CD4-positive, alpha-beta T cell treated with Interleukin-17A for 4 hours (primary cell): ENCODE measurements around the gene MGP.
A peak's percentile ranks its signal among the peaks of the same experiment; 100 is the strongest.

ENCODE experiments used
- DNase-seq: peaks from one replicate; pipeline ENCODE4 v3.0.0-alpha.2; 2020; ENCODE audit warnings: mixed read lengths

Gene MGP

GRCh38 chr12:14854586-14855183 lies 31.0 kb downstream of the MGP start:
- DNase-seq, result no peak

DNA sequence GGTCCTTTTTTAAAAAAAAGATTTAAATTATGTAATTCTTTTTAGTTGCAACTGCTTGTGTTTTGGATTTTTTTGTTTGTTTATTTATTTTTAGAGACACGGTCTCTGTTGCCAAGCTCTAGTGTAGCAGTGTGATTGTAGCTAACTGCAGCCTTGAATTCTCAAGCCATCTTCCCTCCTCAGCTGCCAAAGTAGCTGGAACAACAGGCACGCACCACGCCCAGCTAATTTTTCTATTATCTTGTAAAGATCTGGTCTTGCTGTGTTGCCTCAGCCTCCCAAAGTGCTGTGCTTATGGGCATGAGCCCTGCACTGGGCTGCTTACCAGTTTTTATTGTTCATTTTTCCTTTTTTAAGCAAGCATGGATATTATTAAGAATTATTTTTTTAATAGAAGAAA lies 31.7 kb downstream of the MGP start:
- no peak for DNase-seq

GRCh38 chr12:14852880-14853279 lies 32.8 kb downstream of the MGP start:
- no peak for DNase-seq

GRCh38 chr12:14850929-14851663 lies 34.6 kb downstream of the MGP start:
- DNase-seq, result no peak

DNA sequence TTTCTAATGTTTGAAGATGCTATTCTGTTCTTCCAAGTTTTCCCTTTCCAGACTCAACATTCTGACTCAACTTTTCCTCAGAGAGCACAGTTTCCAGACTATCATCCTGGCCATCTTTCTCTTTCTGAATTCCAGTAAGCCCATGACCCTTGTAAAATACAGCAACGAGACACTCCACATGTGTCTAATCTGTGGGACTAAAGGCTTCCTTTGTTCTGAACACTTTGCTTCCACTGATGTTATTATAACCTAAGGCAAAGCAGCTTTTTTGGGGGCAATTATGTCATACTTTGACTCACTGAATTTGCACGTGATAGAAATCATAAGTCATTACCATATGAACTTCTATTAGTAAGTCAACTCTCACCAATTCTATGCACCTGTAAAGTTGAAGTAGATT lies 36.0 kb downstream of the MGP start:
- no peak for DNase-seq

- DNase-seq, result no peak
Observed at GRCh38 chr12:14846876-14847580, 38.6 kb downstream of the MGP start.

- no peak for DNase-seq
Observed at GRCh38 chr12:14846042-14846587, 39.5 kb downstream of the MGP start.

DNA sequence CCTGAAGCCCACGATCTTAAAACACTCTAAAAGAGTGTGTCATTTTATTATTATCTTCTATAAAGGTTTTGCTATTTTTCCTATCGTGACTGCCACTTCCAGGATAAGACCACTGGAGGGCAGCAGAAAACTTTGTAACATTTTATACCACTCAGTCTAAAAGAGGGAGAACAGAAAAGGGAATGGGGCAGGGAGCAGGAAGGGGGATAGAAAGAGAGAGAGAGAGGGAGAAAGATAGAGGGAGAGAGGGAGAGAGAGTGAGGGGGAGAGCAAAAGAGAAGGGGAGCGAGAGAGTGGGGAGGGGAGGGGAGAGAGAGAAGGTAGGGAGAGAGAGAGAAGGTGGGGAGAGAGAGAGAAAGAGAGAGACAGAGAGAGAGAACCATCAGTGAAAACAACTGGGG lies 40.3 kb downstream of the MGP start:
- peak; percentile 62 for DNase-seq

DNA sequence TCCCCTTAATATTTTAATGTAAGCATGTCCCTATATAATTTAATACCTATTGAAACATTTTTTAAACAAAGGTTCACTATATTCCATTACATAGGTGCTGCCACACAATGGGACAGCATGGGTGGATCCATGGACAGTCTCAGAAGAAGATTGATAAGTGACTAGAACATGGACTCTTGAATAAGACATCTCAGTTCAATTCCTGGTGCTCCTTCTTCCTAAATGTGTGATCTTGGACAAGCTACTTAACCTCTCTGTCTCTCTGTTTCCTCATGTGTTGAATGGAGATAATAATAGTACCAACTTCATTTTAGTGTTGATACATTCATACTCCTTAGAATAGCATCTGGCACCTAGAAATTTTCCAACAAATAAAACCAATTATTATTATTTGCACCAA lies 41.3 kb downstream of the MGP start:
- DNase-seq, result no peak

DNA sequence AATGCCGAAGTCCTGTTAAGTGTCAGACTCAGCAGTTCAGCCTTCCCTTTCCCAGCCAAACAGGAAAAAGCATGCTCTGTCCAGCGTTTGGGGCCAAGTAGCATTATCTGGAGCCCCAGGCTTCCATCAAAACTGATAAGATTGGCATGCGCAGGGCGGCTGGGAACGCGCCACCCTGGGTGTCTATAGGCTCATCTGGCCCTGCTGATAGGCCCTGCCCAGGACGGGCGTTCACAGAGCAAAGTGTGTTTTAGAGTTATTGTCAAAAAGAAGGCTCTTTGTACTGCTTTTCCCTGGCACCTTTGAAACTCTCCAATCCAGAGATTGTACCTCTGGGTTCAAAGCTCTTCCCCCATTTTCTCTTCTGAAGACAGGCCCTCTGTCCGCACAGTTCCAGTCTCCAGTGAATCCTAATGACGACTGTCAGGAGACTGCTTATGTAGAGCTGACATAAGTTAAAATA lies 42.2 kb downstream of the MGP start, which contains the start of gene ART4:
Gene ART4, minus strand, starts transcription at position 102 of the 463 bp plus-strand sequence. CDS start 413 bp downstream, outside the sequence.
- DNase-seq, result no peak

DNA sequence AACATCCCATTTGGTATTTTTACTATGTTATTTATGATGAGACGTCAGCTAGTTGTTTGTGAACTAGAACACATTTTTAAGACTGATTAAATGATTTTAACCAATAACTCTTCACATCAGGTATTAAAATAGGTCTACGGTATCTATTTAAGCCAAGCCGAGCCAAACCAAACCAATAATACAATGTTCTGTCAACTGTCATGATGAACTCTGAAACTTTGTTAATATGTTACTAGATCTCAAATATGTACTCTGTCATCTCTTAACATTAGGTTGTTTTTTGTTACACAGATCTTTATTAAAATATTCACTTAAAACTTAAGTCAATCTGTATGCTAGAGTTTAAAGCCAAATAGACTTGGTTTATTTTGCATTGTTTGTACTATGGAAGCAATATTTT lies 43.3 kb downstream of the MGP start:
- DNase-seq, result no peak

DNA sequence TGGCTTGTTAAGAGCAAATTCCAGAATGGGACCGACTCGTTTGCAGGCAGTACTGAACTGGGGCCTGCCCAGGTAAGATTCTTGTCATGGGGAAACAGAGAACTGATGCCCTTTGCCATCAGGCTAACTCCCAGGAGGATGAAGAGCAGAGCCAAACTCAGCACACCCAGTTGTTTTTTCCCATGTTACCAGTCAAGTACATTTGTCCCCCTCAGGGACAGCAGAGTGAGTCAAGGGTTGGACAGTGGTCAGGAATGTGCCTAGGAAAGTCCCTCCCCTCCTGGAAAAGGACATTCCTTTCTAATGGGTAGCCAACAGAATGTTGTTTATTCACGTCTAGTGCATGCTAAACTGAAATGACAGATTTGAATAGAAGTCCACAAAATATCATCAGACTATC lies 43.9 kb downstream of the MGP start:
- DNase-seq, result no peak

- no peak for DNase-seq
Observed at GRCh38 chr12:14840616-14841015, 45.0 kb downstream of the MGP start.

GRCh38 chr12:14839262-14839661 lies 46.4 kb downstream of the MGP start:
- no peak for DNase-seq

- no peak for DNase-seq
Observed at GRCh38 chr12:14836336-14837210, 49.1 kb downstream of the MGP start.

- DNase-seq, result no peak
Observed at GRCh38 chr12:14834509-14834908, 51.1 kb downstream of the MGP start.

DNA sequence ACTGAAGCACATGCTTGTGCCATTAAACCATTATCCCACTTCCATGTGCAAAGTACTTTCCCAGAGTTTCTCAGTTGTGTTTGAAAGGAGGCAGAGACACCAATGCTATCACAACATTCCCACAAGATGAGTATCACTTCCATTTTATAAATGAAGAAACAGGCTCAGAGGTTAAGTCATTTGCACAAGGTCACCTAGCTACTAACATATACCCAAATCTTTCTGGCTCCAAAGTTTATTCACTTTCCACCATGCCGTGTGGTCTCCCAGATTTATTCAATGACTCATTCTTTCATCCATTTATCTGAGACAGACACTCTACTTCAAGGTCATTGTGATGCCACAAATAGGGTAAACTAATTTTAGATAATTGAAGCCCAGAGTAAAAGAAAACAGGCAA lies 51.7 kb downstream of the MGP start:
- no peak for DNase-seq

DNA sequence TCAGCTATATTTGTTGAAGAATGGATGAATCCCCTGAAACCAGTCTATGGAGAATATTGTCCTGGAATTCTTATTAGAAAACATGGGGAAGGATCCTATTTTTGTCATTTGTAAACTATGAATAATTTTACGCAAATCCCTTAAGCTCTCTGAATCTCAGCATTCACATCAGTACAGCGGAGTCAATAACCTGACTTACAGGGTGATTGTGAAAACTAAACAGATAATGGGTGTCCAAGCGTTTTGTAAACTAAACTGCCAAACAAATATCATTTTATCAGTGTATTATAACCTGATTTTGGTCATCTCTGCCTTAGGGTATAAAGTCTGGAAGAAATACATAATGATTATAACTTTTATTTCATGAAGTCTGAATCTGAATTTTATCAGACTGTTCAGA lies 52.3 kb downstream of the MGP start:
- no peak for DNase-seq
